BJ (cell line): Measurements from ENCODE around the gene MTOR. TPM values are rescaled to one million over a fixed set of nuclear protein-coding genes. Genes with fewer than 3 reads are reported as not detected.
A peak's percentile ranks its signal among the peaks of the same experiment; 100 is the strongest.
"Not testable (repeated sequence)": the region's sequence is repeated elsewhere in the genome, so short reads cannot be mapped to it uniquely, and the experiment has no call there.

Source experiments
- CTCF ChIA-PET: fragments of 350-600 bp; formaldehyde crosslinking; extraction: SDS; loops from one replicate; lab custom pipeline; 2021; ENCODE audit warnings: antibody characterized with exemption, inconsistent platforms; lab: Yijun Ruan, JAX
- POLR2A ChIA-PET: fragments of 300-600 bp; sonication (Branson Sonifier 250); formaldehyde crosslinking; extraction: SDS; loops from one replicate; lab custom pipeline; 2021; ENCODE audit warnings: antibody characterized with exemption; lab: Charles Lee
- DNase-seq: peaks from one replicate; pipeline ENCODE4 v3.0.0-alpha.2; 2011; ENCODE audit warnings: low read depth
- H3K27me3 ChIP-seq: 2 replicates; pipeline ENCODE4 v1.6.0; 2011; ENCODE audit warnings: low read length; ENCODE audit not compliant: control insufficient read depth, insufficient read depth
- H3K36me3 ChIP-seq: 2 replicates; pipeline ENCODE4 v1.5.1; 2011; ENCODE audit warnings: low read length; ENCODE audit not compliant: control insufficient read depth, insufficient read depth
- H3K4me3 ChIP-seq: 2 replicates; pipeline ENCODE4 v1.5.1; 2011; ENCODE audit warnings: low read depth, mild to moderate bottlenecking, control low read depth, low read length
- CTCF ChIP-seq: IDR thresholded peaks from 2 replicates; pipeline ENCODE4 v1.5.1; 2011; ENCODE audit warnings: low read depth, mild to moderate bottlenecking, control low read depth, inconsistent platforms, low read length, moderate library complexity; ENCODE audit not compliant: insufficient read depth
- polyA minus RNA-seq: library from RNA; depleted of rRNA, polyadenylated mRNA; stranded (reverse); fragments of >200 nt; gene quantifications from 2 replicates; pipeline ENCODE4 v1.2.3, GENCODE V29; 2011; rRNA and poly(A)+ RNA removed
- polyA plus RNA-seq: library from polyadenylated mRNA; depleted of rRNA; stranded (reverse); fragments of >200 nt; gene quantifications from 2 replicates; pipeline ENCODE4 v1.2.3, GENCODE V29; 2011; rRNA removed

MTOR gene
- polyA plus RNA-seq (28.7 and 31.6 TPM in 2 replicates), polyA minus RNA-seq (46.5 and 50.9 TPM in 2 replicates)

GRCh38 chr1:11262171-11263049 lies at the start of gene MTOR:
Gene MTOR (minus strand): TSS chr1:11262551. CDS start chr1:11259409, 3,142 bp downstream.
- CTCF ChIA-PET = interaction anchor here (0.6 to 1.3 kb wide), 5 partner anchors 8 to 381 kb away, joined by 3 to 6 read pairs (median 5); no protein-coding TSS in a partner anchor
- DNase-seq = peak; percentile 99
- POLR2A ChIA-PET = no interaction called here
- Histone ChIP-seq H3K27me3 (no peaks in the 10 kb centered on the region), H3K4me3 (peak within 1 kb of the TSS; percentile 99), H3K36me3 (peaks cover 5% of the 10 kb centered on the region)
- peak; percentile 29 for TF ChIP-seq CTCF

GRCh38 chr1:11309385-11309784 lies 47.0 kb upstream of the MTOR start:
- TF ChIP-seq CTCF = no peak
- H3K36me3 ChIP-seq = no peaks in the 10 kb centered on the region
- POLR2A ChIA-PET = no interaction called here
- no peak for DNase-seq
- peaks cover 4% of the 10 kb centered on the region; the same call in 1 of the 2 replicates for H3K27me3 ChIP-seq
- no peak overlapping the region for H3K4me3 ChIP-seq
- CTCF ChIA-PET = no interaction called here

- Histone ChIP-seq H3K27me3 (peaks cover 4% of the 10 kb centered on the region; the same call in 1 of the 2 replicates), H3K4me3 (no peak overlapping the region), H3K36me3 (no peaks in the 10 kb centered on the region)
- TF ChIP-seq CTCF = no peak
- CTCF ChIA-PET = no interaction called here
- no peak for DNase-seq
- POLR2A ChIA-PET = no interaction called here
Observed at GRCh38 chr1:11308699-11309224, 46.4 kb upstream of the MTOR start.

GRCh38 chr1:11307852-11308251 lies 45.5 kb upstream of the MTOR start:
- TF ChIP-seq CTCF = no peak
- Histone ChIP-seq H3K4me3 (no peak overlapping the region), H3K27me3 (peaks cover 4% of the 10 kb centered on the region; the same call in 1 of the 2 replicates), H3K36me3 (no peaks in the 10 kb centered on the region)
- no peak for DNase-seq
- POLR2A ChIA-PET = no interaction called here
- CTCF ChIA-PET = interaction anchor here (0.6 kb wide), 1 partner anchor 19 kb away, joined by 3 read pairs; no protein-coding TSS in a partner anchor

GRCh38 chr1:11305516-11305915 lies 43.2 kb upstream of the MTOR start:
- CTCF ChIA-PET, DNase-seq, POLR2A ChIA-PET, H3K27me3 ChIP-seq, H3K4me3 ChIP-seq, H3K36me3 ChIP-seq: not testable (repeated sequence)
